Choroid plexus epithelial cell (primary cell): ENCODE results near the gene NBAS.
A peak's percentile ranks its signal among the peaks of the same experiment; 100 is the strongest.

Experiments
- DNase-seq: peaks from one replicate; pipeline ENCODE4 v3.0.0-alpha.2; 2010; ENCODE audit warnings: low read depth
- H3K4me3 ChIP-seq: 2 replicates; pipeline ENCODE4 v1.5.1; 2011; ENCODE audit warnings: low read depth, mild to moderate bottlenecking, control low read depth, low read length, moderate library complexity
- TF ChIP-seq, protein P1 (sequence below): conservative IDR thresholded peaks from 2 replicates; pipeline ENCODE4 v1.5.1; 2011; ENCODE audit warnings: low read depth, mild to moderate bottlenecking, control low read depth, inconsistent platforms, low read length, moderate library complexity

Gene NBAS

GRCh38 chr2:15122915-15123314 lies 438.2 kb downstream of the NBAS start:
- no peak overlapping the region for H3K4me3 ChIP-seq
- TF ChIP-seq, protein P1, sequence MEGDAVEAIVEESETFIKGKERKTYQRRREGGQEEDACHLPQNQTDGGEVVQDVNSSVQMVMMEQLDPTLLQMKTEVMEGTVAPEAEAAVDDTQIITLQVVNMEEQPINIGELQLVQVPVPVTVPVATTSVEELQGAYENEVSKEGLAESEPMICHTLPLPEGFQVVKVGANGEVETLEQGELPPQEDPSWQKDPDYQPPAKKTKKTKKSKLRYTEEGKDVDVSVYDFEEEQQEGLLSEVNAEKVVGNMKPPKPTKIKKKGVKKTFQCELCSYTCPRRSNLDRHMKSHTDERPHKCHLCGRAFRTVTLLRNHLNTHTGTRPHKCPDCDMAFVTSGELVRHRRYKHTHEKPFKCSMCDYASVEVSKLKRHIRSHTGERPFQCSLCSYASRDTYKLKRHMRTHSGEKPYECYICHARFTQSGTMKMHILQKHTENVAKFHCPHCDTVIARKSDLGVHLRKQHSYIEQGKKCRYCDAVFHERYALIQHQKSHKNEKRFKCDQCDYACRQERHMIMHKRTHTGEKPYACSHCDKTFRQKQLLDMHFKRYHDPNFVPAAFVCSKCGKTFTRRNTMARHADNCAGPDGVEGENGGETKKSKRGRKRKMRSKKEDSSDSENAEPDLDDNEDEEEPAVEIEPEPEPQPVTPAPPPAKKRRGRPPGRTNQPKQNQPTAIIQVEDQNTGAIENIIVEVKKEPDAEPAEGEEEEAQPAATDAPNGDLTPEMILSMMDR = no peak
- peak; percentile 4 for DNase-seq

DNA sequence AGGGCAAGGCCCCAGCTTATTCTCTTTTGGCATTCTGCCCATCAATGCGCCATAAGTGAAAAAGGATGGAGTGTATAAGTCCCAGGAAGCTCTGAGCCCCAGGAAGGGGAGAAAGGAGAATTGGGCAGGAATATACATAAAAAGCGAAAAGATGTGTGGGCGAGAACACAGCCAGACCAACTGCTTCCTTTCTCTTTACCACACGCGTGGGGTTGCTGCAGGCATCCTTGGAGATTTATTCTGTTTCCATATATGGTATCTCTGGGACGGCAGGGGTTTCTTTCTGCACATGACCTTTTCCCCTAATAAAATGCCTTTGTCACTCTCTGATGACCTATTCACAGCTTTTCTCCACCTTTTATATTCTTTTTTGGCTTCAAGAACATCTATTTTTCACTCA lies 440.5 kb downstream of the NBAS start:
- no peak for DNase-seq
- H3K4me3 ChIP-seq = no peak overlapping the region
- TF ChIP-seq, protein P1 = no peak

DNA sequence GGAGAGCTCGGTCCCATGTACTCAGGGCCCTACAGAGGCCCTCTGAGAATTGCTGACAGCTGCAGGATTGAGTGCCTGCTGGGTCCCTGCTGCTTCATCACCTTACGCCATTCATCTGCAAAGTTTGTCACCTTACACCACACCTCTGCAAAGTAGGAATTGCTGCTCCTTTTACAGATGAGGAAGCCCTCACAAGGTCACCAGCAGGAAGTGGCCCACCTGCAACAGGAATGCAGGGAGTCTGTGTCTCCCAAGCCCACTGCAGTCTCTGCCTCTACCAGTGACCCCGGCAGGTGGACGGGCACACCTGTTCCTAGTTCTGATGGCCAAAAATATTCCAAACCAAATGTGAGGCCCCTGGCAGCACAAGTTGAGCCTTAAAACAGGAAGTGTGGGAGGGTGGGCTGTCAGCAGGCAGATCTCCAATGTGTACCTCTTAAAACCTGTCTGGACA lies 441.4 kb downstream of the NBAS start:
- no peak for DNase-seq
- TF ChIP-seq, protein P1 = no peak
- H3K4me3 ChIP-seq = no peak overlapping the region

DNA sequence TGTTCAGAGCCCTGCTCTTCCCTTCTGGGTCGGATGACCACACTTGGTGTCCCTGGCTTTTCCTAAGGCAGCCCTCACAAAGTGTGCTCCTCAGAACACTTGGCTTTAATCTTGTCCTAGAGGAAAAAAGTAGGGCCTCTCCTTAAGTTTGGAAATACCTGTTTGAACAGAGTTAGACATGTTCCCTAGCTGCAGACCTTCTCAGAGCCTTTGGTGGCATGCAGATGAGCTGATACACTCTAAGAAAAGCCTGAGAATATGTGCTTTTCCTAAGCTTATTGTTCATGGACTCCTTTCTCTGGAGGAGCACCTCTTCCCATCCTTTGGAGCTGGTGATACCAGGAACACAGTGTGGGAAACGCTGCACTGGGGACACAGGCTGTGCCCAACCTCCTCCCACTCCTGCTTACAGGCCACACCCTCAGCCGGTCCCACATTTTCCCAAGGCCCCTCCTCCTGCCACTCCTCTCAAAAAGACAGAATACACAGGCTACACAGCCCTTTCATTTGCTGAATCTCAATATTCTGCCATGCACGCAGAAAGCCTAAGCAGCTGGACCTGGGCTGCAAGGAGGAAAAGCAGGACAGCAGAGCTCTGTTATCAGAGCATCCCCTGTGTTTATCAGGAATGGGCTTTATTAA lies 443.6 kb downstream of the NBAS start:
- H3K4me3 ChIP-seq = no peak overlapping the region
- TF ChIP-seq, protein P1 = no peak
- DNase-seq = no peak
